Esophagus muscularis mucosa (tissue), 4 donors: ENCODE data around the gene FLNC. TPM values are rescaled to one million over a fixed set of nuclear protein-coding genes. Genes with fewer than 3 reads are reported as not detected.

Source experiments
- DNase-seq: peaks from one replicate; pipeline ENCODE4 v3.0.0-alpha.2; 2017; ENCODE audit errors: extremely low spot score
- H3K27ac ChIP-seq, 4 donors: fragments of 200-600 bp; sonication (generic); replicated peaks in 1 of 4; 1 replicate in 3 of 4; 2 replicates in 1 of 4; pipeline ENCODE4 v1.5.1; 2016 to 2019; ENCODE audit warnings: mild to moderate bottlenecking in 1 of 4
- H3K27me3 ChIP-seq, 4 donors: fragments of 200-600 bp; sonication (generic); one replicate each; pipeline versions ENCODE4 v1.5.1 to v1.6.0; 2016 to 2019
- H3K36me3 ChIP-seq, 4 donors: fragments of 200-600 bp; sonication (generic); one replicate each; pipeline ENCODE4 v1.5.1; 2016 to 2019
- H3K4me1 ChIP-seq, 4 donors: fragments of 200-600 bp; sonication (generic); one replicate each; pipeline ENCODE4 v1.5.1; 2016 to 2019
- H3K4me3 ChIP-seq, 4 donors: fragments of 200-600 bp; sonication (generic); 1 replicate in 2 of 4; 2 replicates in 2 of 4; pipeline ENCODE4 v1.5.1; 2016 to 2019; ENCODE audit warnings: mild to moderate bottlenecking in 4 of 4, moderate library complexity in 1 of 4
- H3K9me3 ChIP-seq, 4 donors: fragments of 200-600 bp; sonication (generic); 1 replicate in 3 of 4; 2 replicates in 1 of 4; pipeline ENCODE4 v1.5.1; 2016 to 2019
- EP300 ChIP-seq: sonication (generic); formaldehyde crosslinking; IDR thresholded peaks from one replicate; pipeline ENCODE4 v1.6.1; 2017; ENCODE audit warnings: antibody characterized with exemption
- POLR2A ChIP-seq: fragments of 450-650 bp; IDR thresholded peaks from one replicate; pipeline ENCODE4 v1.6.1; 2017; ENCODE audit warnings: antibody characterized with exemption, moderate library complexity, mild to moderate bottlenecking, low read depth
- POLR2AphosphoS5 ChIP-seq, 2 donors: sonication (generic); formaldehyde crosslinking; IDR thresholded peaks; one replicate each; pipeline ENCODE4 v1.6.1; 2017; ENCODE audit warnings: antibody characterized with exemption in 2 of 2
- WGBS: methylation state at CpG from one replicate; pipeline ENCODE4 v1.1.5; 2018; 5-methylcytosine and 5-hydroxymethylcytosine counted together
- intact Hi-C: fragments of 100-400 bp; cut with DNase I; formaldehyde crosslinking; loops from one replicate; pipeline ENCODE4 v1.15.1; 2023
- total RNA-seq, 4 donors: library from RNA; depleted of rRNA; stranded (reverse); fragments of >200 nt; gene quantifications; one replicate each; pipeline versions ENCODE4 v1.1.0 to v1.2.1, GENCODE V29; 2016
- TF ChIP-seq, protein P1 (sequence below), 3 experiments: fragments of 200-600 bp in 2 of 3; fragments of 450-650 bp in 1 of 3; sonication (generic) in 2 of 3; IDR thresholded peaks; one replicate each; pipeline ENCODE4 v1.5.1; 2017 to 2019; ENCODE audit warnings: antibody characterized with exemption in 3 of 3, mild to moderate bottlenecking in 2 of 3, moderate library complexity in 1 of 3

The FLNC gene
- total RNA-seq, 4 donors from 2014 or later = 391 to 932 (median 533) TPM

GRCh38 chr7:128785738-128786137 lies 44.5 kb upstream of the FLNC start:
- no peak for TF ChIP-seq POLR2A
- TF ChIP-seq, protein P1, sequence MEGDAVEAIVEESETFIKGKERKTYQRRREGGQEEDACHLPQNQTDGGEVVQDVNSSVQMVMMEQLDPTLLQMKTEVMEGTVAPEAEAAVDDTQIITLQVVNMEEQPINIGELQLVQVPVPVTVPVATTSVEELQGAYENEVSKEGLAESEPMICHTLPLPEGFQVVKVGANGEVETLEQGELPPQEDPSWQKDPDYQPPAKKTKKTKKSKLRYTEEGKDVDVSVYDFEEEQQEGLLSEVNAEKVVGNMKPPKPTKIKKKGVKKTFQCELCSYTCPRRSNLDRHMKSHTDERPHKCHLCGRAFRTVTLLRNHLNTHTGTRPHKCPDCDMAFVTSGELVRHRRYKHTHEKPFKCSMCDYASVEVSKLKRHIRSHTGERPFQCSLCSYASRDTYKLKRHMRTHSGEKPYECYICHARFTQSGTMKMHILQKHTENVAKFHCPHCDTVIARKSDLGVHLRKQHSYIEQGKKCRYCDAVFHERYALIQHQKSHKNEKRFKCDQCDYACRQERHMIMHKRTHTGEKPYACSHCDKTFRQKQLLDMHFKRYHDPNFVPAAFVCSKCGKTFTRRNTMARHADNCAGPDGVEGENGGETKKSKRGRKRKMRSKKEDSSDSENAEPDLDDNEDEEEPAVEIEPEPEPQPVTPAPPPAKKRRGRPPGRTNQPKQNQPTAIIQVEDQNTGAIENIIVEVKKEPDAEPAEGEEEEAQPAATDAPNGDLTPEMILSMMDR (IDR thresholded peaks at IDR 0.05) = no peak
- TF ChIP-seq EP300 = no peak
- TF ChIP-seq POLR2AphosphoS5 (IDR thresholded peaks at IDR 0.05) = no peak
- H3K4me3 ChIP-seq = no peak overlapping the region
- no peak for DNase-seq
- peaks cover 17 to 41% (median 39%) of the 10 kb centered on the region in 4 donors for H3K4me1 ChIP-seq
- no peak overlapping the region for H3K27ac ChIP-seq
- intact Hi-C loops = no loop called here
- H3K9me3 ChIP-seq = no peaks in the 10 kb centered on the region
- no peaks in the 10 kb centered on the region for H3K36me3 ChIP-seq
- H3K27me3 ChIP-seq = no peaks in the 10 kb centered on the region
- 91% methylated on average over 3 of the region's 3 CpGs for WGBS

GRCh38 chr7:128788446-128789412 lies 41.5 kb upstream of the FLNC start:
- H3K9me3 ChIP-seq = no peaks in the 10 kb centered on the region
- TF ChIP-seq POLR2A (no peak), POLR2AphosphoS5 (IDR thresholded peaks at IDR 0.05) (no peak), EP300 (no peak)
- TF ChIP-seq, protein P1 (IDR thresholded peaks at IDR 0.05) = no peak
- 83% methylated on average over 6 of the region's 9 CpGs for WGBS
- peak; percentile 89 for DNase-seq
- H3K4me1 ChIP-seq = peaks cover 26 to 32% (median 30%) of the 10 kb centered on the region in 4 donors
- intact Hi-C loops = no loop called here
- H3K36me3 ChIP-seq = no peaks in the 10 kb centered on the region
- peaks cover 0 to 5% (median 0%) of the 10 kb centered on the region in 4 donors for H3K27me3 ChIP-seq
- peak overlapping the region in 2 of 4 donors; percentile 84 to 86 for H3K27ac ChIP-seq
- no peak overlapping the region for H3K4me3 ChIP-seq

DNA sequence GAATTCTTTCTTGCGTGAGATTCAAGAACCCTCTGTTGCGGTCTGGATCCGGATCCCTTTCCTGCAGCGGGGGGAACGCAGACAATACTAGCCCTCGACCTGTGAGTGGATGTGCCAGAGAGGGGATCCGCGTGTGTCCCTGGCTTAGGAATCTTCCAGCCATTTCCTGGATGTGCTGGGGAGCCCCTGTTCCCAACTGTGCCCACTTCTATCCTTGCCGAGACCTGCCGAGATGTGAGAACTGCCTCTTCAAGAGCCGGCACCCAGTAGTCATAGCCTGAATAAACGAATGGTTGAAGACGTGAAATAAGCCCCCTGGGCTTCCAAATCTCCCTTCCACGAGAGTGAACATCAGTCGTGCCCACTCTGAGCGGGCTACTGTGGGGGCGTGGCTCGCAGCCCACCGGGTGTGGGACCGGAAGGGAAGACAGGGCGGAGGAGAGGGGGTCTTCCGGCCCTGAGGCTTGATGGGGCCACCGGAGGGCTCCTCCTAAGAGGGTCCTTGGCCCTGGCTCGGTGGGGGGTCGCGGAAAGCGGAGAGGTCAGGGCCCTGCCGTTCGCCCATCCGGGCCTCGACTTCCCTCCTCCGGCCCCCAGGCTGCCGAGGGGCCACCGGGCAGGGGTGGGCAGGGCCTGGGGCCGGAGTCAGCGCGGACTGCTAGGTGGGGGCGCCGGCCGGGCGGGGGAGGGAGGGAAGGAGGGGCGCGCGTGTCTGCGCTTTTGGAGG lies 39.7 kb upstream of the FLNC start:
- TF ChIP-seq, protein P1 (IDR thresholded peaks at IDR 0.05) = no peak
- TF ChIP-seq POLR2A (no peak), POLR2AphosphoS5 (IDR thresholded peaks at IDR 0.05) (no peak), EP300 (no peak)
- H3K9me3 ChIP-seq = no peaks in the 10 kb centered on the region
- DNase-seq = peak; percentile 66
- peaks cover 25 to 31% (median 27%) of the 10 kb centered on the region in 4 donors for H3K4me1 ChIP-seq
- 43% methylated on average over 16 of the region's 45 CpGs for WGBS
- peaks cover 0 to 5% (median 0%) of the 10 kb centered on the region in 4 donors for H3K27me3 ChIP-seq
- peaks cover 0 to 12% (median 0%) of the 10 kb centered on the region in 4 donors for H3K36me3 ChIP-seq
- H3K4me3 ChIP-seq = peak overlapping the region; percentile 83 to 96 (median 90)
- intact Hi-C loops = loop anchor here (5.0 kb wide), 4 partner anchors 37 to 92 kb away; partner anchors contain the start of gene CALU
- H3K27ac ChIP-seq = peak overlapping the region; percentile 84 to 87 (median 86)

DNA sequence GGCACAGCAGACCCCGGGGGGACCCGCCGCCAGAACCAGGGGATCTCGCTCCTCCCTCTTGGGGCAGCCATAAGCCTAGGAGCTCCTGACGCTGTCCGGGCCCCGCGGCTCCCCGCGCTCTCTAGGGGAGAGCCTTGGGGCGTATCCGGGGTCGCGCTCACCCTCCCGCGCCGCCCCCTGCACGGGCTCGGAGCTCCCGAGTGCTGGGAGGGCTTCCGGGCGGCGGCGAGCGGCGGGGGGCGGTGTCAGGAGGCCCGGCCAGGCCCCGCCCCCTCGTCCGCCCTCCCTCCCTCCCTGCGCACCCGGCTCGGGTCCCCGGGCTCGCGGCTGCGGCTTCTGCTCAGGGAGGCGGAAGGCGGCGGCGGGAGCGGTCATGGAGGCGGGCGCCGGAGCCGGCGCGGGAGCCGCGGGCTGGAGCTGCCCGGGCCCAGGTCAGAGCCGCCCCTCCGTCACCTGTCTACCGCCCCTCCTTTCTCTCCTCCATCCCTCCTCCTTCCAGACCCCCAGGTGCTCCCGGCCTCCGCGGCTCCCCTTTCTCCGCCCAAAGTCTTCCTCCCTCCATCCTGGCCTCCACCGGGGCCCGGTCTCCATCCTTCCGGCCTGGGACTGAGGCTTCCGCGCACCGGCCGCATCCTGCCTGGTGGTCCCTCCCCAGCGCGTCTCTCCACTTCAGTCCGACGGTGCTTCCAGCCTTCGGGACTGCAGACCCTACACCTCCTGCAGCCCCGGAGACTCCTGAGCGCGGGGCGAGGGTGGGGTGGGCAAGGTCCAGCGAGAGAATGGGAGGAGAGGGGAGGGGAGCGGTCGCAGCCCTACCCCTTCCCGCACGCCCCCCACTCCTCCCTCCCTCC lies 38.9 kb upstream of the FLNC start, which contains the start of gene CCDC136:
Gene CCDC136, plus strand, starts transcription at position 848 of the 851 bp plus-strand sequence. CDS start 444 bp downstream, outside the sequence.
- TF ChIP-seq, protein P1 (IDR thresholded peaks at IDR 0.05) = peak in 1 of 3 experiments; percentile 12
- TF ChIP-seq EP300 = no peak
- TF ChIP-seq POLR2AphosphoS5 (IDR thresholded peaks at IDR 0.05) = peak; percentile 59 to 78
- Histone ChIP-seq H3K27ac (peak within 1 kb of the TSS; percentile 84 to 87 (median 86)), H3K4me3 (peak within 1 kb of the TSS; percentile 83 to 96 (median 90)), H3K36me3 (peaks cover 0 to 13% (median 0%) of the 10 kb centered on the region in 4 donors), H3K4me1 (peaks cover 25 to 31% (median 27%) of the 10 kb centered on the region in 4 donors), H3K27me3 (peaks cover 0 to 5% (median 0%) of the 10 kb centered on the region in 4 donors), H3K9me3 (no peaks in the 10 kb centered on the region)
- peak; percentile 92 for DNase-seq
- under 1% methylated on average over 41 of the region's 80 CpGs for WGBS
- intact Hi-C loops = loop anchor here (5.0 kb wide), 4 partner anchors 36 to 91 kb away; partner anchors contain the start of gene CALU
